Measurements from ENCODE around the gene PPTC7. TPM values are rescaled to one million over a fixed set of nuclear protein-coding genes. Genes with fewer than 3 reads are reported as not detected.
"Not testable (repeated sequence)": the region's sequence is repeated elsewhere in the genome, so short reads cannot be mapped to it uniquely, and the experiment has no call there.

Gene PPTC7
- total RNA-seq, 1 donor from 2014 or later = 13.7 TPM

- Mint-ChIP-seq H3K4me1 (ENCODE audit: unreplicated experiment) (no peaks in the 10 kb centered on the region), H3K36me3 (ENCODE audit: low read depth, unreplicated experiment) (no peaks in the 10 kb centered on the region), H3K4me3 (ENCODE audit: unreplicated experiment) (no peak overlapping the region), H3K27me3 (ENCODE audit: unreplicated experiment) (no peaks in the 10 kb centered on the region), H3K27ac (ENCODE audit: unreplicated experiment) (no peak overlapping the region), H3K9me3 (ENCODE audit: unreplicated experiment) (no peaks in the 10 kb centered on the region)
- TF ChIP-seq CTCF (IDR thresholded peaks at IDR 0.05; ENCODE audit: unreplicated experiment) = no peak
- no peak for DNase-seq (ENCODE audit: low spot score)
These were observed 23.1 kb downstream of the PPTC7 start for GRCh38 chr12:110560048-110560447.

DNA sequence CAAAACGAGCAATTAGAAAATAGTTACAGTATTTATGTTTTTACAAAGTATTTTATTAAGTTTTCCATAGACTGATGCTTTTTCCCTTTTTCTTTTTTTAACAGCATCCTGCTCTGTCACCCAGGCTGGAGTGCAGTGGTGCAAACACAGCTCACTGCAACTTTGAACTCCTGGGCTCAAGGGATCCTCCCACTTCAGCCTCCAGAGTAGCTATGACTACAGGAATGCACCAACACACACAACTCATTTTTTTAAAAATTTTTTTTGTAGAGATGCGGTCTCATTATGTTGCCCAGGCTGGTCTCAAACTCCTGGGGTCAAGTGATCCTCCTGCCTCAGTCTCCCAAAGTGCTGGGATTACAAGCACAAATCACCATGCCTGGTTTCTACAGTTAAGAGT is 24.2 kb downstream of the PPTC7 start:
- not testable (repeated sequence) for H3K4me1 Mint-ChIP-seq (ENCODE audit: unreplicated experiment); H3K4me3 Mint-ChIP-seq (ENCODE audit: unreplicated experiment); DNase-seq (ENCODE audit: low spot score); H3K27ac Mint-ChIP-seq (ENCODE audit: unreplicated experiment); H3K27me3 Mint-ChIP-seq (ENCODE audit: unreplicated experiment); H3K36me3 Mint-ChIP-seq (ENCODE audit: low read depth, unreplicated experiment); H3K9me3 Mint-ChIP-seq (ENCODE audit: unreplicated experiment)

- Mint-ChIP-seq H3K4me3 (ENCODE audit: unreplicated experiment) (no peak overlapping the region), H3K4me1 (ENCODE audit: unreplicated experiment) (no peaks in the 10 kb centered on the region), H3K27ac (ENCODE audit: unreplicated experiment) (no peak overlapping the region), H3K27me3 (ENCODE audit: unreplicated experiment) (no peaks in the 10 kb centered on the region), H3K36me3 (ENCODE audit: low read depth, unreplicated experiment) (no peaks in the 10 kb centered on the region), H3K9me3 (ENCODE audit: unreplicated experiment) (no peaks in the 10 kb centered on the region)
- TF ChIP-seq CTCF (IDR thresholded peaks at IDR 0.05; ENCODE audit: unreplicated experiment) = no peak
- no peak for DNase-seq (ENCODE audit: low spot score)
These were observed 25.8 kb downstream of the PPTC7 start for GRCh38 chr12:110557300-110557699.

DNA sequence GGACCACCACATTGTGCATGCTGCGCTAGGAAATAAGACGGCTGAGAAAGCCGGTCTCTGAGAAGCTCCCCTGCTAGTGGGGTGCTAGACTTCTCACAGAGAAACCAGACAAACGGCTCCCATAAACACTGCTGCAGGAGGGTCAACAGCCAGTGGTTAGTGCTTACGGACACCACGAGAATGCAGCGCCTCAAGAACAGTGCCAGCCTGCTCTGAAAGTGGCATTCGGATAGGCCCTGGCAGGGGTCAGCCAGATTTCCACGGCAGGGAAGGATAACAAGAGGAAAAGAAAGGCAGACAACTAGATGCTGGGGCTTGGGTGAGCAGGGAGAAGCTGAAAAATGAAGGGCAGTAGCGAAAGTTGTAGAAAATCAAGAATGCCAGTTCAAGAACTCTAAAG is 26.4 kb downstream of the PPTC7 start:
- DNase-seq (ENCODE audit: low spot score) = no peak
- Mint-ChIP-seq H3K4me1 (ENCODE audit: unreplicated experiment) (no peaks in the 10 kb centered on the region), H3K27ac (ENCODE audit: unreplicated experiment) (no peak overlapping the region), H3K36me3 (ENCODE audit: low read depth, unreplicated experiment) (no peaks in the 10 kb centered on the region), H3K4me3 (ENCODE audit: unreplicated experiment) (no peak overlapping the region), H3K27me3 (ENCODE audit: unreplicated experiment) (no peaks in the 10 kb centered on the region), H3K9me3 (ENCODE audit: unreplicated experiment) (no peaks in the 10 kb centered on the region)
- TF ChIP-seq CTCF (IDR thresholded peaks at IDR 0.05; ENCODE audit: unreplicated experiment) = no peak

DNA sequence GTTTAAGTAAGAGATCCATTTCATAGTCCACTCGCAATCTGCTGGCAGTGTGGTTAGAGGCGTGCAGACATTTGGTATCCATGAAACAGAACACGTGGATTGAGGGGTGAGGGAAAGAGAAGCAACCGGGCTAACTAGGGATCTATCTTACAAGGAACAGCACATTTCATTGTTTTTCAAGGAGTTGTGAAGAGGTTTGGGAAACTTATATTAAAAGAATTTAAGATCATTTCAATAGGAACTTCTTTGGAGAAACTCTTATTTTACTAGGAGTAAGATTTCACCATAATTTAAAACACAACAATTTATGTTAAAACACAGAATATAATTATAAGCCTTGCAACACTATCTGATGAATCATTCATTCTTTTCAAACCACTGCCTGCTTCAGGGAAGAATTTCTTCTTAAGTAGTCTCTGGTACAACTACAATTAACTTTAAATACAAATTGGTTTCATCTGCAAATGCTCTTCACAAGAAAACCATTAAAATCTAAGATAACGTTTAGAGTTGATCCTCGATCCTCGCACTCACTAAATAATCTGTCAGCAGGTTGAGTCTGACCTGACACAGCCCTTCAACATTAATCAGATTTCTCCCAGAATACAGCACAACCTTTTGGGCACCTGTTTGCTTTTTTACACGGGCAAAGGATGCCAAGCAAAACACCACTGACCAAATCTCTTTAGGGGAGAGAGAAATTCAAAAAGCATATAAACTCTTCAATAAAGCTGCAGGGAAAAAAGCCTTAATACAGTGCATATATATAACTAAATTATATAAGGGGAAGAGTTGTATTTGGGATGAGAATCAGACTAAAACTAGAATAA is 27.3 kb downstream of the PPTC7 start:
- no peak for DNase-seq (ENCODE audit: low spot score)
- Mint-ChIP-seq H3K27ac (ENCODE audit: unreplicated experiment) (no peak overlapping the region), H3K4me1 (ENCODE audit: unreplicated experiment) (no peaks in the 10 kb centered on the region), H3K4me3 (ENCODE audit: unreplicated experiment) (no peak overlapping the region), H3K36me3 (ENCODE audit: low read depth, unreplicated experiment) (no peaks in the 10 kb centered on the region), H3K9me3 (ENCODE audit: unreplicated experiment) (no peaks in the 10 kb centered on the region), H3K27me3 (ENCODE audit: unreplicated experiment) (no peaks in the 10 kb centered on the region)
- no peak for TF ChIP-seq CTCF (IDR thresholded peaks at IDR 0.05; ENCODE audit: unreplicated experiment)

Data from endothelial cell (in vitro differentiated cells).